GM18909 (cell line): ENCODE measurements around the gene SC5D.

ENCODE experiments used
- ATAC-seq: cut with Tn5 transposase; IDR thresholded peaks from one replicate; pipeline ENCODE4 v1.9.1; 2021; ENCODE audit warnings: mild to moderate bottlenecking; ENCODE audit not compliant: unreplicated experiment, poor library complexity

SC5D gene

GRCh38 chr11:121292495-121293287, at the start of gene SC5D:
SC5D (plus strand) TSS chr11:121292771; CDS start chr11:121303376, 10,605 bp downstream.
- peak; percentile 96 for ATAC-seq

DNA sequence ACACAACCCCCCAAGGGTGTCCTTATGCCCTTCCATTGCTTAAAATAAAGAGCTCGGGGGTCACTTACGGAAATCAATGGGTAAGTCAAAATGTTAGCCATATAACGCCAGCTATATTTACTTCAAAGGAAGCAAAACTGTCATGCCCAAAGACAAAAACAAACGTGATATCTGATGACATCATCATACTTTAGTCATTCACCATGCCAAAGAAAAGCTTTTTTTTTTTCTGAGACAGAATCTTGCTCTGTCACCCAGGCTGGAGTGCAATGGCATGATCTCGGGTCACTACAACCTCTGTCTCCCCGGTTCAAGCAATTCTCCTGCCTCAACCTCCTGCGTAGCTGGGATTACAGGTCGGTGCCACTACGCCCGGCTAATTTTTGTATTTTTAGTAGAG, 47.7 kb upstream of the SC5D start:
- no peak for ATAC-seq

DNA sequence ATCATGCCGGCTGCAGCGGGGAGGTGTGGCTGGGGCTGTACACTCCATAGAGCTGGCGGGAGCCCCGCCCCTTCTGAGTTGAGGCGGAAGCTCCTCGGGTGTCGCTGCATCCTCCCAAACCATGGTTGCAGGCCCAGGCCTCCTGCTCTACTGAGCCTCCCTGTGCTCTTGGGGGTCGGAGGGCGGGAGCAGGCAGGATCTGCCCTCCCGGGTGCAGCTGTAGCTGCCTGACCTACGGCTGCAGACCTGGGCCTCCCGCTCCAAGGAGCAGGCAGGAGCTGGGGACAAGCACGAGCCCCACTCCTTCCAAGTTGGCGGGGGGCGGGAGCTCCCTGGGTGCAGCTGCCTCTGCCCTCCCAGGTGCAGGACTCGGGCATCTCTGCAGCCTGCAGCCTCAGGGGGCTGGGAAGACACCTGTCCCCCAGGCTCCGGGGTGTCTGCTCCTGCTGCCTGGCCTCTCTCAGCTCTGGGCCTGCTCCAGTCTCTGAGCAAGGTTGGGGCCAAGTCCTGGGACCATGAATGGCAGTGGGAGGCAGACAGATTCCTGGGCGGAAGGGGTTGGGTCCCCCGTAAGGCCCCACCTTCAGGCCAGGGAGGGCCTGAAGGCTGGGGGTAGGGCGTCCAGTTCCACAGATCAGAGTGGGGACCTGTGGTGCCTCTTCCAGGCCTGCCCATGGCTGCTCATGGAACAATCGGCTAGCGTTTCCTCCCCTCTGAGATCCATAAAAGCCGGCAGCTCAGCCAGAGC, 46.4 kb upstream of the SC5D start:
- ATAC-seq: no peak

DNA sequence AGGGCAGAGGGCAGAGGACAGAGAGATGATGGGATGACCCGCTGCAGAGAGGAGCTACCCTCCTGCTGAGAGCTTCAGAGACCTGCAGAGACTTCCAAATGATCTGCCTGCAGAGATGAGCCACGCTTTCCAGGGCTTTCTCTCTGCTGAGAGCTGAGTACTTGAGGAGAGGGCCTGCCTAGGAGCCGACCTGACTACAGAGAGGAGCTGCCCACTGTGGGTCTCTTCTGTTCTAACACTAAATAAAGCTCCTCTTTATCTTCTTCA, 45.9 kb upstream of the SC5D start:
- ATAC-seq: no peak

DNA sequence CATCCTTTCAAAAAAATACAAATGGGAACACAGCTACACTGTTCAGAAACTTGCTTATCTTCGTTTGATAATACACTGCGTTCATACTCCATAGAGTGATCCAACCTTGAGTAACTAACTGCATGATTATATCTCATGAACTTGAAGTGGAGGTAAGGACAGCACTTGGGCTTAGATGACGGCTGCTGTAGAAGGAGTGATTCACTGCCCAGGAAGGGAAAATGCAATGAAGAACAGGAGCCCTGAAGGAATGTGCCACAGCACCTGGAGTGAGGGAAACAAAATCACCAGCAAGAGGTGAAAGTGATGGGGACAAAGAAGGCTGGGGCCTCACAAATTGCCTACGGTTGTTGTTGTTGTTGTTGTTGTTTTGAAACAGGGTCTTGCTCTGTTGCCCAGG, 44.1 kb upstream of the SC5D start:
- no peak for ATAC-seq

- no peak for ATAC-seq
Observed at GRCh38 chr11:121249039-121249663, 43.4 kb upstream of the SC5D start.

DNA sequence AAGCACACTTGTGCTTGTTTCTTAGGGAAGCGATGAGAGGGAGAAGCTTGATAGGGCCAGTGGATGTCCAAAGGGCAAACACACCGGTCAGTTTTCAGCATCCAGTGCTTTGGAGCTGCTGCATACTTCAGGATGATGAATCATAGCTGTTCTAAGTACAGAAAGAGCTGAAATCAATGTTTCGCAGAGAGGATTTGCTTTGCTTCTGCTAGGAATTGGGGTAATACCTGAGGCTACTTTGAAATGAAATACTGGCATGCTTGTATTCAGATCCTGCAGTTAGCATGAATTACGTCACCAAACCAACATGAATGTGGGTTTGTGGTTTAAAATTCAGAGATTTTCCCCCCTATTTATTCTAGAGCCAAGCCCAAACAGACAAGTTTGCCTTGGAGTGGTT, 41.7 kb upstream of the SC5D start:
- ATAC-seq: no peak

GRCh38 chr11:121253951-121254350, 38.6 kb upstream of the SC5D start:
- ATAC-seq: no peak

- no peak for ATAC-seq
Observed at GRCh38 chr11:121254756-121255155, 37.8 kb upstream of the SC5D start.

DNA sequence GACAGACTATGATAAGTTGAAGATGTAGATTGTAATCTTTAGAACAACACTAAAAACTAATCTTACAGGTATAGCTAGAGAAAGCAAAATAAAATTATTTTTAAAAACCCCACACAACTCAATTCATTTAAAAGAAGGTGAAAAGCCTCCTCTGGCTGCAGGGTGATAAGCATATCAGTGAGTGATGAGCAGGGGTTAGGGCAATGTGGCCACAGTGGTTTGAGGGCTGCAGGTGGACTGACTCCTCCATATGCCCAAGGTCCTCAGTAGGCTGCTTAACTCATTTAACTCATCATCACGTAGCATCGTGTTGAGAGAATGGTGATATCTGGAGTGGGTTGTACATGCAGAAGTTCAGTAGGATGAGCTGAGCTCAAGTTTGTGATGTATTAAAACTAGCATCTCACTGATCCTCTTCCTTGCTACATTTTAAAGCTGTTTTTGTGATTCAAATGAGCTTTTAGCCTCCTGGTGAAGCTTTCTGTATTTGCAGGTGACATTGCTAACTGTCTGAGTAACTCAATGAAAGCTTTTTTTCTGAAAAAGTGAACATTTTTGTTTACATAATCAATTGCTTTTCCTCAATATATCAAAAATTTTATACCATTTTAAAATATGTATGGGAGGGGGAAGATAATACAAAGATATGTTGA, 37.0 kb upstream of the SC5D start:
- no peak for ATAC-seq

DNA sequence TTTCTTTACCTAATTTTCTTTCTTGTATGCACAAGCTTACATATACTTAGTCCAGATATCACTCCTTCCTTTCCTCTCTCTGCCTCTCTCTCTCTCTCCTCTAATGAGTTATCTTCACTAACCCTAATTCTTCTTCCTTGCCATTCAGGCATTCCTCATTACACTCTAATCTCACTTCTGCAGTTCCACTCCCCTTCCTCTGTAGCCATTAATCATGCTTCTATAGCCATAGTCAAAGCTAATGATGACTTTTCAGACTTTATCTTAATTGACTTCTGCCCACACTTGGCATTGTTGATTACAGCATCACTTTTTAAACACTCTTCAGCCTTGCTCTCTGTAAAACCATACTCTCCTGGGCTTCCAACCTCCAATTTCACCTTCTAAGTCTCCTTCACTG, 35.3 kb upstream of the SC5D start:
- no peak for ATAC-seq

DNA sequence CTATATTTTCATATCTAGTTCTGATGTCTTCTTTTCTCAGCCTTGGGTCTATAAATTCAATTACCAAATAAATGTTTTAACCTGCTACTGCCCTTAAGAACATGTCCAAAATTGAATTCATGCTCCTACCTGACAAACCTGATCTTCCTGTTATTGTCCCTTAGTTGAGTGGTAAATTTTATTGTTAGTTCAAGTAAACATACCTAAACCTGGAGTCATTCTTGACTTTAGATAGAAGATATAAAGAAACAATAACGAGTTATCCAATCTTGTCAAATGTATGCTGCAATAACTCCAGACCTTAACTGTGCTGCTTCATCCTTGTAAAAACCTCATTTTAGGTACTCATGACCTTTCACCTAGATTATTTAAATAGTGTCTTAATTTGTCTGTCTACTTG, 34.6 kb upstream of the SC5D start:
- ATAC-seq: no peak

DNA sequence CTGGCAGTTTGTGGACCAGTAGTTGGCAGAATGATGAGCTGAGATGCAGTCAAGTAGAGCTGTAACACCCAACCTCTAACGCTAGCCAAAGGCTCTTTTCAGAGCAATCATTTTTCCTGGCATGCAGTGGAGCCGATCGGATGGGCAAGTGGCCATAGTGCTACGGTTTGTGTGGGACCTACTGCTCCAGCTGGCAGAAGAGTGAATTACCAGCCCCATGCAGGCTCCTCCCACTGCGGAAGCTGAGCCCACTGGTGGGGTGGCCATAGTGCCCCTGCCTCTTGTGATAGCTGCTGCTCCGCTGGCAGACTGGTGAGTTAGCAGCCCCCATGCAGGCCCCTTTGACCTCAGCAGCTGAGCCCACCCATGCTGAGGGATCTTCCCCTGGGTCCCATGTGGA, 27.0 kb upstream of the SC5D start:
- ATAC-seq: no peak

GRCh38 chr11:121268581-121268980, 24.0 kb upstream of the SC5D start:
- ATAC-seq: no peak

DNA sequence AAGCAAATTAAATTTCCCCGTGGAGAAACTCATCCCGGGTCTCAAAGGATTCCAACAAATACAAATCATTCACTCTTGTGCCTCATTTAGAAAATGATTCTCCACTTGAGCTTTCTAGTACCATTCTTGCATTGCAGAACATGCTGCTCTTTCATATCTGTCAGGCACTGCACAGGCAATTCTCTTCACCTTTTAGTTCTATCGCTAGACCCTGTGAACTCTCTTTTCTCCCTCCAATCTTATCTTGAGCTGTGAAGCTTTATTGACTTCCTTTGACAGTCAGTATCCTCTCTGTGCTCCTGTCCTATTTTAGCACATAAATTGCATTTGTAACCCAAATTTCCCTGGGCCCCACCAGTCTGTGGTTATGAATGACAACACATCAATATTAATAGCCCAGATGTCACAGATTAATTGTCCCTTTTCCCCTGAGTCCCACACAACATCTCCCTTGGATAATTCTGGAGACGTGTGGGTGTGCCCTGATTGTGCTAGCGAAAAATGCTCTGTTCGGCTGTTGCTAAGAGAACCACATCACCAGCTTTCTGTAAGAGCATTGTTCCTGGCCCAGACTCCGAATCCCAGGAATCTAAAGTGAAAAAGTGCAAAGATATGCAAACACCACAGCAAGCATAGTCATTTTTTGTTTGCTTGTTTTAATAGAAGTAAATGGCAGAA, 22.4 kb upstream of the SC5D start:
- no peak for ATAC-seq

DNA sequence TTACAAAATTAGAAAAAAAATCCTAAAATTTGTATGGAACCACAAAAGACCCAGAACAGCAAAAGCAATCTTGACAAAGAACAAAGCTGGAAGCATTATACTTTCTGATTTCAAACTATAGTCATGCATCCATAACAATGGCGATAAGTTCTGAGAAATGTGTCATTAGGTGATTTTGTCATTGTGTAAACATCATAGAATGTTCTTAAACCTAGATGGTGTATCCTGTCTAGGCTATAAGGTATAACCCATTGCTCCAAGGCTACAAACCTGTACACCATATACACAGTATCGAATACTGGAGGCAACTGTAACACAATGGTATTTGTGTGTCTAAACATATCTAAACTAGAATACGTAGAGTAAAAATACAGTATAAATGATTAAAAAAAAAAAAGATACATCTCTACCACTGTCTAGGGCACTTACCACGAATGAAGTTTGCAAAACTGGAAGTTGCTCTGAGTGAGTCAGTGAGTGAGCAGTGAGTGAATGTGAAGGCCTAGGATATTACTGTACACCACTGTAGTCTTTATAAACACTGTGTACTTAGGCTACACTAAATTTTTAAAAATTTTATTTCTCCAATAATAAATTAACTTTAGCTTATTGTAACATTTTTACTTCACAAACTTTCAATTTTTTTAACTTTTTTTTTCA, 18.1 kb upstream of the SC5D start:
- ATAC-seq: no peak

DNA sequence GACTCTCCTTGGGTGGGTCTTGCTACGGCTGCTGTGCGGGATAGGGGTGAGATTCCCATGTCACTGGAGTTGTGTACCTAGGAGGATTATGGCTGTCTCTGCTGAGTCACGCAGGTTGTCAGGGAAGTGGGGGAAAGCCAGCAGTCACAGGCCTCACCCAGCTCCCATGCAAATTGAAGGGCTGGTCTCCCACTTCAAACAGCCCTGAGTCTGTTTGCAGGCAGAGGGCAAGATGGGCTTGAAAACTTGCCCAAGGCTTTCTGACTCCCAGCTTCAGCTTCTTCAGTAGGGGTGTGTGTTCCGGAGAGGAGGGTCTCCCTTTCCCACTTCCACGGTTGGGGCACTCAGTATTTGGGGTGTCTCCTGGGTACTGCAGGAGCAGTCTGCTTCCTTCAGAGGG, 10.9 kb upstream of the SC5D start:
- ATAC-seq: no peak

- no peak for ATAC-seq
Observed at GRCh38 chr11:121282386-121282785, 10.2 kb upstream of the SC5D start.

GRCh38 chr11:121282886-121283502, 9.6 kb upstream of the SC5D start:
- ATAC-seq: peak; percentile 69

DNA sequence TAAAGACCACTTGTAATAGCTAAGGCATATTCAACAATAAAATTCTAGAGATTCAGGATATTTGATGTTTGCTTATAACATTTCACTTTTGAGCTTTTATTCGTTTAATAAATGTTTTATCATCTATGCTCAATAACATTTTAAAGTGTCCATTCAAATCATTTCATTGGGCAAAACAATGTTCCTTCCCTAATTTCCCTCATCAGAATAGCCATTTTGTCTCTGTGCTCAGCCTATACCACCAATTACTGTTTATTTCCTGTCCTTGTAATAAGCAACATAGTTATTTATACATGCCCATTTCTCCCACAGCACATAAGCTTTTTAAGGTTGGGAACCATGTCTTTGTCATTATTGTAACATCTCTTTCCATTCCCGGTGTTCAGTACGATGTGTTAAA, 1.3 kb upstream of the SC5D start:
- ATAC-seq: no peak
